Lower leg skin (tissue), 3 donors: Measurements from ENCODE around the gene PKDCC.

Experiments used
- CTCF ChIP-seq, 3 donors: fragments of 450-650 bp; IDR thresholded peaks; one replicate each; pipeline ENCODE4 v1.5.1; 2016; ENCODE audit warnings: antibody characterized with exemption in 3 of 3, mild to moderate bottlenecking in 3 of 3, moderate library complexity in 2 of 3
- POLR2A ChIP-seq, 2 donors: fragments of 450-650 bp; IDR thresholded peaks; one replicate each; pipeline ENCODE4 v1.6.1; 2016 to 2017; ENCODE audit warnings: antibody characterized with exemption in 2 of 2, mild to moderate bottlenecking in 1 of 2, moderate library complexity in 1 of 2

GRCh38 chr2:42048299-42049220 is 739 bp downstream of the PKDCC start:
- TF ChIP-seq CTCF (IDR thresholded peaks at IDR 0.05): no peak
- TF ChIP-seq POLR2A (IDR thresholded peaks at IDR 0.05): no peak
